D721Med (cell line): ENCODE results near the gene PPP1R1C.

Experiments
- DNase-seq: peaks from one replicate; pipeline ENCODE4 v3.0.0; 2011; ENCODE audit warnings: low spot score; ENCODE audit not compliant: insufficient read length
- FAIRE-seq: peaks from 2 replicates; lab custom pipeline; 2011; peaks lifted over from hg19 to GRCh38; lab: Jason Lieb, UNC
- TF ChIP-seq, protein P1 (sequence below): IDR thresholded peaks from 2 replicates; pipeline ENCODE4 v1.5.1; 2012; ENCODE audit warnings: mild to moderate bottlenecking, control low read depth; ENCODE audit not compliant: insufficient read depth; ENCODE audit errors: missing control alignments

The PPP1R1C gene

DNA sequence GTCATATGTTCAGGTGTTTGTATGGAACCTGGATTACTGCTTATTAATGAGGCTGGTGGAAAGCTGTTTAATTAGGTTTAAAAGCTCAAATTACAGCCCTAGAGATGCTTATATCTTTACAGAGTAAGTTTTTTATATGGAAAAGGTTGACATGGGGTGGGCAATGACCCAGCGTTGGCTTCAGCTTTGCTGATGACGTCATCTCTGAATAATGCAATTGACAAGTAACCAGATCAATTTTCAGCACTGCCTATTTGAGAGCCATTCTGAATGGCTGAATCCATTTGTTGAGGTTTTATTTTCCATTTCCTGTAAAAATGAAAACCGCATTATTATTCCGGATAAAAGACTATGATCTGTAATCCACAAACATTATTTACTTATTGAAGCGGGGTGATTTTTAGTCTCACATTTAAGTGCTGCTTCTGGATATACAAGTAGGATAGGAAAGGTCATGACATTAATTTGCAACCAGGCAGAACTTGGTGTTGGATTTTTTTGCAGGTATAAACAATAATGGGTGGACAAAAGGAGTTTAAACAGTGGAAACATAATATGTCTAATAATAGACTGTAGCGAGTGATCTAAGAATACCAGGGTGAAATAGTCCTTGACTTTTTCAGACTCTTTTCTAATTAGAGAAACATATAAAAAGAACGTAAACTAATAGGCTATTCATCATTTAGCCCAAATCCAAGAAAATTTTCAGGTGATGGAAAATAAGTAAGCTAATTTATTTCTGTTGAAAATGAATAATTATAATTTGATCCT is 2.7 kb downstream of the PPP1R1C start:
- DNase-seq (no peak), FAIRE-seq (no peak)
- TF ChIP-seq, protein P1, sequence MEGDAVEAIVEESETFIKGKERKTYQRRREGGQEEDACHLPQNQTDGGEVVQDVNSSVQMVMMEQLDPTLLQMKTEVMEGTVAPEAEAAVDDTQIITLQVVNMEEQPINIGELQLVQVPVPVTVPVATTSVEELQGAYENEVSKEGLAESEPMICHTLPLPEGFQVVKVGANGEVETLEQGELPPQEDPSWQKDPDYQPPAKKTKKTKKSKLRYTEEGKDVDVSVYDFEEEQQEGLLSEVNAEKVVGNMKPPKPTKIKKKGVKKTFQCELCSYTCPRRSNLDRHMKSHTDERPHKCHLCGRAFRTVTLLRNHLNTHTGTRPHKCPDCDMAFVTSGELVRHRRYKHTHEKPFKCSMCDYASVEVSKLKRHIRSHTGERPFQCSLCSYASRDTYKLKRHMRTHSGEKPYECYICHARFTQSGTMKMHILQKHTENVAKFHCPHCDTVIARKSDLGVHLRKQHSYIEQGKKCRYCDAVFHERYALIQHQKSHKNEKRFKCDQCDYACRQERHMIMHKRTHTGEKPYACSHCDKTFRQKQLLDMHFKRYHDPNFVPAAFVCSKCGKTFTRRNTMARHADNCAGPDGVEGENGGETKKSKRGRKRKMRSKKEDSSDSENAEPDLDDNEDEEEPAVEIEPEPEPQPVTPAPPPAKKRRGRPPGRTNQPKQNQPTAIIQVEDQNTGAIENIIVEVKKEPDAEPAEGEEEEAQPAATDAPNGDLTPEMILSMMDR = no peak

DNA sequence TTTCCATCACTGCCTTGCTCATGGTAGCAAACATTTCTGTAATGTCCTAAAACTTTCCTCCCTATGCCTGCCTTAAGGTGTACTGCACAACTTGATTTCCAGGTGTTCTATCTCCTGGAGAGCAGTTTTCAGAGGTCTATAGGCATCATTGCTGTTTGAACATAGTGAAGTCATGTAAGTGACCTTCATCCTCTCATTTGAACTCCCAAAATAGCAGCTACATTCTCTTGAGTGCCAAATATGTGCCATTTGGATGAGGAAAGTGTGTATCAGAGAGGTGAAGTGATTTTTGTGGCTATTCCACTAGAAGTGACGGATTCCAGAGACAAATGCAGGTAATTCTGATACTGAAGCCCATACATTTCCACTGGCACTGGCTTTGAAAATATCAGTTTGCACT is 3.4 kb downstream of the PPP1R1C start:
- DNase-seq (no peak), FAIRE-seq (no peak)
- TF ChIP-seq, protein P1 = no peak

DNA sequence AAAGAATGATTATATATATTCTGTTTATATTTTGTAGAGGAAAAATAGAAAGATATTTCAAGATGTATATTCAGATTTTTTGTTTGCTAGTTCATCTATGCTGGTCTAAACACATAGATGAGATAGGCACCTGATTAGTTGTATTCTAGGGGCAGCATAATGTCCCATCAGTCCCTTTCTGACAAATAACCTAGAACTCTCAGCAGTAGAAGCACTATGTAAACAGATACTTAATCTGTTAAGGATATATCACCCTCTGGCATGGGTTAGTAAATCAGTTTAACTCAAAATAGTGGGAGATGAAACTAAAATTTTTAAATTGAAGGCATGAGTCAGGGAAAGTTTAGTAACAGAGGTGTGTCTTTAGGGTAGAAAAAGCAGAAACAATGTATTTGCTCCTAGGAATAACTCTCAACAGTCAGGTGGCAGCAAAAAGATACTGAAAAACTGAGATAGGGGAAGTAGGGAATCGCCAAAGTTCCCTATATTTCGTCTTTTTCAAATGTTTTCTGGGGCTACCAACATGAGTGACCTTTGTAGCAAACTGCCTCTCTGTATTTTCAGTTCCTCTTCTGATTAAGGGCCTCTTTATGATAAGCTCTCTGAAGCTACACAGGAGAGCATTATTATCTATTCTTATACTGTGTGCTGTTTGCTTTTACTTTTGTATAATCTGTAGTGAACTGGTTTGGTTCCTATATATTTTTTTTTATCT is 5.7 kb downstream of the PPP1R1C start:
- TF ChIP-seq, protein P1 = no peak
- no peak for FAIRE-seq
- DNase-seq = no peak

DNA sequence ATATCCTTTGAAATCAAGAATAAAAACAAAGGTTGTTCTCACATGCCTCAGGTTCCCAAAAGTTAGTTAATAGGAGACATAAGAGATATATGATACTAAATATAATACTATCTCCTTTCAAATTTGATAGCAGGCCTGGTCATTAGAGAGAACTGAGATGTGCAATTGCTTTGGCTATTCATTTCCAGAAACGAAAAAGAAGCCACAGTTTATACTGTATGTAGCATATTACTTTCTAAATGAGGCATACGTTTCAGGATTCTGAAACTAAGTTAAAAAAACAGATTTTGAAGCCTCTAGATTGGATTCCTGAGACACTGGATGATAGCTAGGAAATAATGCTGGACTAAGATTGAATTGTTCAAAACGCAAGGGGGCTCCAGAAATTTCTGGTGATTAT is 7.1 kb downstream of the PPP1R1C start:
- no peak for DNase-seq
- TF ChIP-seq, protein P1 = no peak
- FAIRE-seq = no peak

DNA sequence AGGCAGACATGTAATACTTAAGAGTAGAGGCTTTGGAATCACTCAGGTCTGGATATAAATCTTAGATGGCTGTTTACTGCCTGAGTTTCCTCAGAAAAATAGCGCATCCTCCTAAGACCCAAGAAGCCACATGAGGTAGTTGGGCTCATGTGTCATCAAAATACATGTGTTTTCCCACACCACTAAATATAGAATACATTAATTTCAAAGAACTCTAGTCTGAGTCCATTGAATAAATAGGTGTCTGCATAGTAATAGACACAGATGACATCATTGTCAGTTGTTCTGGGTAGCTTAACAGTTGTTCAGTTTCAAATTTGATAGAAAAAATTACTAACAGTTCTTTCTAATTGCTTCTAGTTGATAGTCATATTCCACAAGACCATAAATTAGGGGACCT is 9.6 kb downstream of the PPP1R1C start:
- TF ChIP-seq, protein P1 = no peak
- no peak for FAIRE-seq
- DNase-seq = no peak

DNA sequence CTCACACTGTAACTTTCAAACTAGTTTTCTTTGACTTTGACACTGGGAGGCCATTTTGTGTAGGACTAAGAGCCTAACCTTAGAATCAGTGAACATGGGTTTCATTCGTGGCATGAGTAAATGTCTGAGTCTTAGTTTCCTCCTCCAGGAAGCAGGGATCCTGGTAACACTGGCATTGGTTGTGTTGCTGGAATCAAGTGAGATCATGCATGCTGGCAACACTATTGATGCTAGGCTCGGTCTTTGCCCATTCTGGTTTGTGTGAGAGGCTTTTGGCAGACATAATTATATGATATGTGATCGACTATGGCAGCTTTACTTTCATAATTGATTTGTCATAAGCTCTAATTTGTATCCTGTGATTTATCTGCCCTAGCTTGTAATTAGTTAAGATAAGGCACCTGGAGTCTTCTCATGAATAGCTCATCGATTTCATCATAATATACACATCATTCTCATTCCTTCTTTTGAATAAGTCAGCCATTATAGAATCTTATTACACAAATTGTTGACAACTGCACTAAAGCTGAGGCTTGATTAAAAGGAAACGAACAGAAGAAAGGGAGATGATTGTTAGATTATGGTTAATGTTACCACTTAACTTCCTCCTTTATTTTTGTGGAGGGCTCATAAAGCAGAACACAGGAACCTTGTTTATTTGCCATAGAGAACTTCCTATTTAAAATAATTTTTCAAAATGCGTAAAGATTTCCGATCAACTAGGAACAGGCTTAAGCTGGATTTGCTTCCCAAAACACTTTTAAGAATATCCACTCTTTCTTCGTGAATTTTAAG is 12.6 kb downstream of the PPP1R1C start:
- TF ChIP-seq, protein P1 = no peak
- DNase-seq (no peak), FAIRE-seq (peak; percentile 25)
